Astrocyte (in vitro differentiated cells and primary cell): ENCODE data around the gene STRN4.

Experiments used
- EZH2 ChIP-seq: IDR thresholded peaks from 2 replicates; pipeline ENCODE4 v1.6.1; 2012; ENCODE audit warnings: mild to moderate bottlenecking, low read length, inconsistent platforms; ENCODE audit not compliant: insufficient read depth
- TF ChIP-seq, protein P1 (sequence below): IDR thresholded peaks from 2 replicates; pipeline ENCODE4 v1.5.1; 2011; ENCODE audit warnings: low read depth, mild to moderate bottlenecking, inconsistent platforms, low read length, moderate library complexity; ENCODE audit not compliant: insufficient read depth

DNA sequence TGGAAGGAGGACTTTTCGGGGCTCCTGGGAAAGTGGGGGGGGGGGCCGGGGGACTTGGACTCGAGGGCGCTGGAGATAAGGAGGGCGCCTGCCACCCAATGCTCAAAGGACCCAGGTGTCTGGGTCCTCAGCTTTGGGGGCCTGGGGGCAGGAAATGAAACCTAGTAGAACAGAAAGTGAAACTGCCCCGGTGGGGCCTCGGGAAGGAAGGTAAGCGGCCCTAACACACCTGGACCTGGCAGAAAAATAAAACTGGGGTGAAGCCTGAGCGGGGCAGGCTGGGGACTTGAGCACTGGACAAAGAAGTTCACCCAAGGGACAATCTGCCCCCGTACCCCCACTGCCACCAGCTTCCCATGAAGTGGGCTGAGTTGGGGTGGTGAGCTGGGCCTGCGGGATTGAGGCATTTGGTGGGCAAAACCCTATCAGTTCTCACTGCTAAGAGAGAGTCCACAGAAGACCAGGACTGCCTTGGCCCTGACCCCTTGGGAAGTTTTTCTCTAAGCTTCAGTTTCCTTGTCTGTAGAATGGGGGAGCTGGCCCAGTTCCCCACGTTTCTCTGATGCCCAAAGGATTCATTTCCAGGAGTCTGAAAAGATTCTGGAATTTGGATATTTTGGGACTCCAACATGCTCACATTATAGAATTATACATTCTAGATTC, 31.7 kb downstream of the STRN4 start:
- TF ChIP-seq, protein P1, sequence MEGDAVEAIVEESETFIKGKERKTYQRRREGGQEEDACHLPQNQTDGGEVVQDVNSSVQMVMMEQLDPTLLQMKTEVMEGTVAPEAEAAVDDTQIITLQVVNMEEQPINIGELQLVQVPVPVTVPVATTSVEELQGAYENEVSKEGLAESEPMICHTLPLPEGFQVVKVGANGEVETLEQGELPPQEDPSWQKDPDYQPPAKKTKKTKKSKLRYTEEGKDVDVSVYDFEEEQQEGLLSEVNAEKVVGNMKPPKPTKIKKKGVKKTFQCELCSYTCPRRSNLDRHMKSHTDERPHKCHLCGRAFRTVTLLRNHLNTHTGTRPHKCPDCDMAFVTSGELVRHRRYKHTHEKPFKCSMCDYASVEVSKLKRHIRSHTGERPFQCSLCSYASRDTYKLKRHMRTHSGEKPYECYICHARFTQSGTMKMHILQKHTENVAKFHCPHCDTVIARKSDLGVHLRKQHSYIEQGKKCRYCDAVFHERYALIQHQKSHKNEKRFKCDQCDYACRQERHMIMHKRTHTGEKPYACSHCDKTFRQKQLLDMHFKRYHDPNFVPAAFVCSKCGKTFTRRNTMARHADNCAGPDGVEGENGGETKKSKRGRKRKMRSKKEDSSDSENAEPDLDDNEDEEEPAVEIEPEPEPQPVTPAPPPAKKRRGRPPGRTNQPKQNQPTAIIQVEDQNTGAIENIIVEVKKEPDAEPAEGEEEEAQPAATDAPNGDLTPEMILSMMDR = no peak
- TF ChIP-seq EZH2 = no peak
